OCI-LY7 (cell line): Measurements from ENCODE around the gene SNAP47.

Source experiments
- CTCF ChIP-seq: fragments of 200-600 bp; sonication (generic); conservative IDR thresholded peaks from 2 replicates; pipeline ENCODE4 v1.5.1; 2014; ENCODE audit warnings: mild to moderate bottlenecking, antibody characterized with exemption, low read length, moderate library complexity, mixed read lengths
- EZH2phosphoT487 ChIP-seq: fragments of 200-600 bp; sonication (generic); IDR thresholded peaks from 2 replicates; pipeline ENCODE4 v1.6.1; 2018; ENCODE audit warnings: low read depth, borderline replicate concordance, mild to moderate bottlenecking, mixed run types, antibody characterized with exemption, low read length, moderate library complexity, mixed read lengths

GRCh38 chr1:227782226-227782625 lies 47.0 kb downstream of the SNAP47 start:
- TF ChIP-seq CTCF: no peak
- no peak for TF ChIP-seq EZH2phosphoT487
